ENCODE measurements around the gene REEP6.
"Not testable (repeated sequence)": the region's sequence is repeated elsewhere in the genome, so short reads cannot be mapped to it uniquely, and the experiment has no call there.

Gene REEP6

GRCh38 chr19:1511318-1512317 is 20.6 kb downstream of the REEP6 start:
- Mint-ChIP-seq H3K9me3 (no peaks in the 10 kb centered on the region), H3K4me1 (ENCODE audit: low read depth) (peaks cover 23% of the 10 kb centered on the region), H3K27me3 (peaks cover 3% of the 10 kb centered on the region), H3K36me3 (ENCODE audit: low read depth) (peaks cover 2% of the 10 kb centered on the region), H3K4me3 (peak overlapping the region; percentile 77), H3K27ac (no peak overlapping the region)
- no peak for DNase-seq

- peak within 1 kb of the TSS; percentile 77 for H3K4me3 Mint-ChIP-seq
- peak; percentile 81 for DNase-seq
- H3K27ac Mint-ChIP-seq: peak within 1 kb of the TSS; percentile 40
- no peaks in the 10 kb centered on the region for H3K9me3 Mint-ChIP-seq
- H3K4me1 Mint-ChIP-seq (ENCODE audit: low read depth): peaks cover 19% of the 10 kb centered on the region
- H3K27me3 Mint-ChIP-seq: peaks cover 3% of the 10 kb centered on the region
- peaks cover 2% of the 10 kb centered on the region for H3K36me3 Mint-ChIP-seq (ENCODE audit: low read depth)
Observed at GRCh38 chr19:1512671-1513498, 21.9 kb downstream of the REEP6 start, which contains the start of gene ADAMTSL5. Gene ADAMTSL5 (minus strand): TSS chr19:1513019. CDS start chr19:1510943, 2,076 bp downstream.

GRCh38 chr19:1513499-1514294 is 22.7 kb downstream of the REEP6 start:
- H3K27ac Mint-ChIP-seq: no peak overlapping the region
- peak overlapping the region; percentile 12 for H3K4me3 Mint-ChIP-seq
- peaks cover 16% of the 10 kb centered on the region for H3K4me1 Mint-ChIP-seq (ENCODE audit: low read depth)
- H3K36me3 Mint-ChIP-seq (ENCODE audit: low read depth): peaks cover 2% of the 10 kb centered on the region
- no peaks in the 10 kb centered on the region for H3K9me3 Mint-ChIP-seq
- DNase-seq: peak; percentile 77
- peaks cover 3% of the 10 kb centered on the region for H3K27me3 Mint-ChIP-seq

DNA sequence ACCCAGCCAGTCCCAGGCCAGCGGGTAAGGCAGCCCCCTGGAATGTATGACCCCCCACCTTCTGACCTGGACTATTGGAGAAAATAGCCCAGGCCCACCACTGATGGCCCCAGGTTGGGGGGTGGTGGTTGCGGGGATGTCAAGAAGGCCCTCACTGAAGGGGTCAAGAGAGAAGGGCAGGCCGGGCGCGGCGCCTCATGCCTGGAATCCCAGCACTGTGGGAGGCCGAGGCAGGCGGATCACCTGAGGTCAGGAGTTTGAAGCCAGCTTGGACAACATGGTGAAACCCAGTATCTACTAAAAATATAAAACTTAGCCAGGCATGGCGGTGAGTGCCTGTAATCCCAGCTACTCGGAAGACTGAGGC is 23.3 kb downstream of the REEP6 start:
- no peak for DNase-seq
- Mint-ChIP-seq H3K4me3 (no peak overlapping the region), H3K36me3 (ENCODE audit: low read depth) (peaks cover 2% of the 10 kb centered on the region), H3K9me3 (no peaks in the 10 kb centered on the region), H3K4me1 (ENCODE audit: low read depth) (peaks cover 16% of the 10 kb centered on the region), H3K27me3 (peaks cover 3% of the 10 kb centered on the region), H3K27ac (no peak overlapping the region)

DNA sequence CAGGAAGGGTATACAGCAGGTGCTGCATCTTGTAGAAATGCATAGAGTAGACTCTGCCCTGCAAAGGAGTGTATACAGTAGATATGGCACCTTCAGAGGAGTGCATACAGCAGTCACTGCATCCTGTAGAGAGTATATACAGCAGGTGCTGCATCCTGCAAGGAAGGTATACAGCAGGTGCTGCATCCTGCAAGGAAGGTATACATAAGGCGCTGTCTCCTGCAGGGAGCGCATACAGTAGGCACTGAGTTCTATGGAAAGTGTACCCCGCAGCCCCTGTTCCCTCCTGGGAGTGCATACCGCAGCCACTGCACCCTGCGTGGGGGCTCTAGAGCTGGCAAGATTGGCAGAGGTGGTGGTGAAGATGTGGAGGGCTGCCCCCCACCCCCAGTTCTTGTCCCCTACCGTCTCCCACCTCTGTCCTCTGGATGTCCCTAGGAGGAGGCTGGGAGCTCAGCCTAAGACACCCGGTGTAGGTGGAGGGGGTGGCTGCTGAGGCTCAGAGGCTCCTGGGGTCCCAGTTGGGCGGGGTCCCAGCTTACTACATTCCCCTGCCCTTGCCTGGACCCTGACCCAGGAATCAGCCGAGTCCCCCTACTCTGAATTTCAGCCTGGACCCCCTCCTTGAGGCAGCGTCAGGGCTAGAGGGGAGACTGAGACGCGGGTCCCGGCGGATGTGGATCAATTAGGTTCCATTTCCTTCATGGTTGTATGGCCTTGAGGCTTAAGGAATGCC is 24.2 kb downstream of the REEP6 start:
- Mint-ChIP-seq H3K4me1 (ENCODE audit: low read depth) (peaks cover 10% of the 10 kb centered on the region), H3K9me3 (no peaks in the 10 kb centered on the region), H3K4me3 (no peak overlapping the region), H3K36me3 (ENCODE audit: low read depth) (no peaks in the 10 kb centered on the region), H3K27me3 (peaks cover 3% of the 10 kb centered on the region), H3K27ac (no peak overlapping the region)
- no peak for DNase-seq

DNA sequence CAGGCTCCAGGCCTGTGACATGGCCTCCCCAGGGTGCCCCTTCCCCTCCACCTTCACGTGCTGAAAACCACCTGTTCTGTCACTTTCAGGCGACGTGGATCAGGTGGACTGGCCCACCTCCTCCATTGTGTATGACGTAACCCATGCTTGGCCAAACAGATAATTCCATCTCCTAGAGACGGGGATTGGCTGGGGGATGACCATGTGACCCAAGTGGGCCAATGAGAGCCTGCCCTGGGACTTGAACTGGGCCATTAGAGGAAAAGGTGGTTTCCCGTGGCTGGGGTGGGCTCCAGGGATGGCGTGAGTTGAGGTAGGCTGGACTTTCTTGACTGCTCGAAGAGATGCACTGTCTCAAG is 25.4 kb downstream of the REEP6 start:
- no peak for DNase-seq
- Mint-ChIP-seq H3K27me3 (peaks cover 3% of the 10 kb centered on the region), H3K4me3 (no peak overlapping the region), H3K4me1 (ENCODE audit: low read depth) (peaks cover 7% of the 10 kb centered on the region), H3K36me3 (ENCODE audit: low read depth) (no peaks in the 10 kb centered on the region), H3K27ac (no peak overlapping the region), H3K9me3 (no peaks in the 10 kb centered on the region)

GRCh38 chr19:1518471-1518870 is 27.5 kb downstream of the REEP6 start:
- H3K27me3 Mint-ChIP-seq: peaks cover 16% of the 10 kb centered on the region
- no peaks in the 10 kb centered on the region for H3K4me1 Mint-ChIP-seq (ENCODE audit: low read depth)
- no peaks in the 10 kb centered on the region for H3K9me3 Mint-ChIP-seq
- no peak overlapping the region for H3K4me3 Mint-ChIP-seq
- H3K36me3 Mint-ChIP-seq (ENCODE audit: low read depth): no peaks in the 10 kb centered on the region
- no peak overlapping the region for H3K27ac Mint-ChIP-seq
- DNase-seq: no peak

DNA sequence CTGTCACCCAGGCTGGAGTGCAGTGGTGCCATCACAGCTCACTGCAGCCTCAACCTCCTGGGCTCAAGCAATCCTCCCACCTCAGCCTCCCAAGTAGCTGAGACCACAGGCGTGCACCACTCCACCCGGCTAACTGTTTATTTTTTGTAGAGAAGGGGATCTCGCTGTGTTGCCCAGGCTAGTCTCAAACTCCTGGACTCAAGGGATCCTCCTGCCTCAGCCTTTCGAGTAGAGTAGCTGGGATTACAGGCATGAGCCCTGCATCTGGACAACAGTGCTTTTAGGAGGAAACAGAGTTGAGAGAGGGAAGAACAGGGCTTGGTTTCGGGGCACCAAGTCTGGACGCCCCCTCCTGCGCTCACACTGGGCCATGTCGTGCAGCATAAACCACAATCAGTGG is 28.8 kb downstream of the REEP6 start:
- H3K27ac Mint-ChIP-seq; H3K36me3 Mint-ChIP-seq (ENCODE audit: low read depth); H3K4me1 Mint-ChIP-seq (ENCODE audit: low read depth); H3K9me3 Mint-ChIP-seq; H3K4me3 Mint-ChIP-seq; DNase-seq: not testable (repeated sequence)
- peaks cover 21% of the 10 kb centered on the region for H3K27me3 Mint-ChIP-seq

DNA sequence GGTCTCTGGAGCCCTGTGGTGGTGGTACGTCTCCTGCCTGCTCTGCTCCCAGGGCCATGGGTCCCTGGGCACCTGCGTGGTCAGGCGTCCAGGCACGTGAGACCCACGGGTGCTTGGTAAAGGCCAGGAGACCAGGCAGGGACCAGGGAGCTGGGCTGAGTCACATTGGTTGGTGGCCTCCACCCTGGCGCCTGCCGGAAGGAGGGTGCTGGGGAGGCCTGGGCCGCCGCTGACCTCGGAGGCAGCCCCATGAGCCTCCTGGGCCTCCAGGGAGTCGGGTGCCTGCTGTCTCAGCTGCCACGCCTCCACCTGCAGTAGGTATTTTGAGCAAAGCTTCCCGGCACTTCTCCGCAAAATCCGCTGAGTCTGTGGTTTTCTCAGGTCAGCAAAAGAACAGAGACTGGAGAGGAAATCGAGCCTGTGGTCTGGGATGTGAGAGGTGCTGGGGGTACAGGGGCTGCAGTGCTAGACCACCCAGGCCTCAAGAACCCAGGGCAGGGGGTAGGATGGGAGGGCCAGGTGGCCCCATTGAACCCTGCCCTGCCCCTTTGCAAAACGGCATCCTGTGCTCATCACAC is 29.3 kb downstream of the REEP6 start:
- H3K27ac Mint-ChIP-seq: no peak overlapping the region
- H3K4me1 Mint-ChIP-seq (ENCODE audit: low read depth): peaks cover 7% of the 10 kb centered on the region
- H3K9me3 Mint-ChIP-seq: no peaks in the 10 kb centered on the region
- no peak overlapping the region for H3K4me3 Mint-ChIP-seq
- no peak for DNase-seq
- H3K27me3 Mint-ChIP-seq: peaks cover 26% of the 10 kb centered on the region
- no peaks in the 10 kb centered on the region for H3K36me3 Mint-ChIP-seq (ENCODE audit: low read depth)

DNA sequence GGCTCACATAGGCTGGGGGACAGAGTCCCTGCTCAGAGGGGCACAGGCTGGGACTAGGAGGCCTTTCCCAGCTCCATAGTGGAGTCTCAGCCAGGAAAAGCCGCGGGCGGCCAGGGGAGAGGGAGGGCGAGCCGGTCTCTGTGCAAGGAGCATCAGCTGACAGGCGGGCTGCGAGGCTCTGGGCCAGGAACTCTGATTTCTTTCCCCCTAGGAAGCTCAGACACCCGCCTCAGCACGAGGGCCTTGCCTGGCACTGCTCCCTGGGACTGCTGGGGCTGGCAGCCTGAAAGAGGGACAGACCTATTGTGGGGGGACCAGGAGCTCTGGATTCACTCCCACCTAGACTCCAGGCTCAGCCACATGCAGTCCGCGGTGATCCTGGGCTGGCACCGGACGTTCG is 30.7 kb downstream of the REEP6 start:
- DNase-seq: no peak
- no peaks in the 10 kb centered on the region for H3K36me3 Mint-ChIP-seq (ENCODE audit: low read depth)

DNA sequence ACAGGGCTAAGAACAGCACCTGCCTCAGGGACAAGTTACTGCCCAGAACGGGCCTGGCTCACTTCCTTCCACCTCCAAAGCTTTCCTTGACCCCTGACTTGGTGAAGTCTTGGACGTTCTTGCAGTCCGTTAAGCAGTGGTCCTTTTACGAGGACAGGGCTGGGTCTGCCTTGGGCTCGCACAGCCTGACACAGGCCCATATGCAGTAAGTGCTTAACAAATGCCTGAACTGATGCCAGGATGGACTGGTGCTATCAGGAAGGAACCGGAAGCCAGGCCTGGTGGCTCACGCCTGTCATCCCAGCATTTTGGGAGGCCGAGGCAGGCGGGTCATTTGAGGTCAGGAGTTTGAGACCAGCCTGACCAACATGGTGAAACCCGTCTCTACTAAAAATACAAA is 31.1 kb downstream of the REEP6 start:
- Mint-ChIP-seq H3K4me1 (ENCODE audit: low read depth) (peaks cover 7% of the 10 kb centered on the region), H3K9me3 (no peaks in the 10 kb centered on the region), H3K27me3 (peaks cover 42% of the 10 kb centered on the region), H3K27ac (no peak overlapping the region), H3K4me3 (no peak overlapping the region), H3K36me3 (ENCODE audit: low read depth) (no peaks in the 10 kb centered on the region)
- no peak for DNase-seq

More for the DNA sequence above, 30.7 kb downstream of the REEP6 start:
- peaks cover 7% of the 10 kb centered on the region for H3K4me1 Mint-ChIP-seq (ENCODE audit: low read depth)
- H3K9me3 Mint-ChIP-seq: no peaks in the 10 kb centered on the region
- no peak overlapping the region for H3K4me3 Mint-ChIP-seq
- peaks cover 38% of the 10 kb centered on the region for H3K27me3 Mint-ChIP-seq
- no peak overlapping the region for H3K27ac Mint-ChIP-seq

DNA sequence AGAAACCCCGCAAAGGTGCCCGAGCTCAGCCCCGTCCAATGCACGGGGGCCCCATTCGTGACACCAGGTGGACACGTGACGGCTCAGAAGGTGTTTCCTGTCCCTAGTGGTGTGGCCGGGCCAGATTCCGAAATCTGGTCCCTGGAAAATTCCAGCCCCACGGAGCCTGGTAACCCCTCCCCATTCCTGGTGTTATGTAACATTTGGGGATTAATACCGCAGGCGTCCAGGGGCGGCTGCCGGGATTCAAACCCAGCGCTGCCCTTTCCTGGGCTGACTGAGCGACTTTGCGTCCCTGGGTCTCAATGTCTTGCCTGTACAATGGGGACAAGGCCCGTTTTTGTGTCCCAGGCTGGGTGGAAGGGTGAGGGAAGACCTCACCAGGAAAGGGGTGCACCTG is 31.9 kb downstream of the REEP6 start:
- no peaks in the 10 kb centered on the region for H3K9me3 Mint-ChIP-seq
- peaks cover 7% of the 10 kb centered on the region for H3K4me1 Mint-ChIP-seq (ENCODE audit: low read depth)
- H3K4me3 Mint-ChIP-seq: no peak overlapping the region
- DNase-seq: no peak
- no peak overlapping the region for H3K27ac Mint-ChIP-seq
- H3K36me3 Mint-ChIP-seq (ENCODE audit: low read depth): no peaks in the 10 kb centered on the region
- peaks cover 47% of the 10 kb centered on the region for H3K27me3 Mint-ChIP-seq

- Mint-ChIP-seq H3K4me1 (ENCODE audit: low read depth) (peaks cover 7% of the 10 kb centered on the region), H3K9me3 (no peaks in the 10 kb centered on the region), H3K36me3 (ENCODE audit: low read depth) (no peaks in the 10 kb centered on the region), H3K27ac (no peak within 1 kb of the TSS), H3K27me3 (peaks cover 47% of the 10 kb centered on the region), H3K4me3 (no peak within 1 kb of the TSS)
- DNase-seq: no peak
Observed at GRCh38 chr19:1523412-1524286, 32.7 kb downstream of the REEP6 start, which contains the start of gene PLK5. Gene PLK5 (plus strand): TSS chr19:1524077. CDS start chr19:1526997, 2,920 bp downstream.

All from activated T-cell treated with anti-CD3 and anti-CD28 coated beads, Interleukin-2, amount 50 U/mL, for 24 hours (primary cell).